ENCODE results near the gene RNFT1.
"Not testable (repeated sequence)": the region's sequence is repeated elsewhere in the genome, so short reads cannot be mapped to it uniquely, and the experiment has no call there.

Gene RNFT1

GRCh38 chr17:59920637-59921036 lies 43.9 kb downstream of the RNFT1 start:
- not testable (repeated sequence) for DNase-seq (ENCODE audit: low read depth)

DNA sequence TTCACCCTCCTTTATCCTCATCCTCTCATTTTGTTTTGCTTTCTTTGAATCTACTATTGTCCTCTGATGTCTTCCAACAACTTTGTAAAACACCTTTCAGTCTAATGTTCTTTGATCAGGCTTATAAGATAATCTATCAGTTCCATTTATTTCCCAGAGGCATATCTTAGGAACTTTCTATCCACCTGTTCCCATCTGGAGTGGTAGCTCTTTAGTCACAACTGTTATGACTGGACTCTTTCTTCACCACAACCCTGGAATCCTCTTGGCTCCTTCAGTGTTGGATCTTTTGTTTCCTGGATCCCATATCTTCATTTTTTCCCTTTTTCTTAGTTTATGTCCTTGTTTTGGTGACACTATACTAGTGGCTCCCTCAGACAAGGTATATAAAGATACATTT lies 48.1 kb downstream of the RNFT1 start:
- DNase-seq (ENCODE audit: low read depth): no peak

- DNase-seq (ENCODE audit: low read depth): no peak
Observed at GRCh38 chr17:59914274-59914854, 50.2 kb downstream of the RNFT1 start.

- DNase-seq (ENCODE audit: low read depth): no peak
Observed at GRCh38 chr17:59907467-59907866, 57.1 kb downstream of the RNFT1 start.

- no peak for DNase-seq (ENCODE audit: low read depth)
Observed at GRCh38 chr17:59903455-59903854, 61.1 kb downstream of the RNFT1 start.
